Spleen (tissue), 11 donors: Measurements from ENCODE around the gene JDP2. TPM values are rescaled to one million over a fixed set of nuclear protein-coding genes. Genes with fewer than 3 reads are reported as not detected.

Experiments used
- DNase-seq: peaks from one replicate; pipeline ENCODE4 v3.0.0-alpha.2; 2020
- H3K27ac ChIP-seq, 8 donors: fragments of 200-600 bp; sonication (generic) in 7 of 8; 1 replicate in 4 of 8; 2 replicates in 4 of 8; pipeline versions ENCODE4 v1.5.0 to v1.8.0; 2016 to 2021; ENCODE audit warnings: inconsistent platforms in 4 of 8, mild to moderate bottlenecking in 4 of 8, moderate library complexity in 1 of 8
- H3K27me3 ChIP-seq, 7 donors: fragments of 200-600 bp; sonication (generic) in 6 of 7; replicated peaks in 1 of 7; 1 replicate in 4 of 7; 2 replicates in 3 of 7; pipeline versions ENCODE4 v1.5.0 to v1.8.0; 2016 to 2021; ENCODE audit warnings: inconsistent platforms in 3 of 7, mild to moderate bottlenecking in 1 of 7
- H3K36me3 ChIP-seq, 6 donors: fragments of 200-600 bp; sonication (generic) in 5 of 6; 1 replicate in 4 of 6; 2 replicates in 2 of 6; pipeline versions ENCODE4 v1.5.0 to v1.8.0; 2016 to 2021; ENCODE audit warnings: inconsistent platforms in 2 of 6
- H3K4me1 ChIP-seq, 6 donors: fragments of 200-600 bp; sonication (generic) in 5 of 6; 1 replicate in 3 of 6; 2 replicates in 3 of 6; pipeline versions ENCODE4 v1.5.0 to v1.8.0; 2016 to 2021; ENCODE audit warnings: inconsistent platforms in 3 of 6
- H3K4me3 ChIP-seq, 8 donors: fragments of 200-600 bp; sonication (generic) in 7 of 8; 1 replicate in 4 of 8; 2 replicates in 4 of 8; pipeline versions ENCODE4 v1.5.0 to v1.8.0; 2016 to 2021; ENCODE audit warnings: inconsistent platforms in 4 of 8, mild to moderate bottlenecking in 4 of 8, moderate library complexity in 2 of 8
- H3K9me3 ChIP-seq, 8 donors: fragments of 200-600 bp; sonication (generic) in 7 of 8; 1 replicate in 4 of 8; 2 replicates in 4 of 8; pipeline versions ENCODE4 v1.5.0 to v1.8.0; 2016 to 2021; ENCODE audit warnings: inconsistent platforms in 4 of 8
- CTCF ChIP-seq, 11 experiments: fragments of 200-600 bp in 7 of 11; fragments of 450-650 bp in 4 of 11; sonication (generic) in 4 of 11; IDR thresholded peaks in 8 of 11; conservative IDR thresholded peaks in 3 of 11; 1 replicate in 7 of 11; 2 replicates in 4 of 11; pipeline versions ENCODE4 v1.4.0 to v1.8.0; 2016 to 2021; ENCODE audit warnings: antibody characterized with exemption in 11 of 11, inconsistent platforms in 4 of 11, mild to moderate bottlenecking in 1 of 11
- POLR2A ChIP-seq, 3 donors: fragments of 450-650 bp; IDR thresholded peaks; one replicate each; pipeline ENCODE4 v1.5.1; 2017; ENCODE audit warnings: antibody characterized with exemption in 3 of 3, mild to moderate bottlenecking in 1 of 3
- POLR2AphosphoS5 ChIP-seq, 3 donors: sonication (generic); formaldehyde crosslinking; IDR thresholded peaks; one replicate each; pipeline ENCODE4 v1.5.1; 2017; ENCODE audit warnings: antibody characterized with exemption in 3 of 3
- WGBS, 5 donors: extraction: QIAGEN DNeasy Blood & Tissue Kit in 3 of 5; methylation state at CpG; one replicate each; pipeline versions ENCODE4 v1.1.5 to v1.1.7; 2013 to 2018; 5-methylcytosine and 5-hydroxymethylcytosine counted together
- intact Hi-C: fragments of 100-400 bp; cut with DNase I; formaldehyde crosslinking; loops from one replicate; pipeline ENCODE4 v1.15.0; 2023; ENCODE audit warnings: low total_unique reads
- polyA plus RNA-seq, 3 donors: library from polyadenylated mRNA; stranded (reverse); fragments of 200-250 nt; gene quantifications; one replicate each; pipeline ENCODE4 v1.2.1, GENCODE V29; 2013
- total RNA-seq, 7 donors: library from RNA; depleted of rRNA in 3 of 7; stranded (reverse); fragments of >200 nt in 3 of 7; fragmentation: NEBNext Ultra II Directional in 4 of 7; extraction: Animal tissue kit (Norgen Biotek cat#: 25700) in 4 of 7; gene quantifications; one replicate each; pipeline versions ENCODE4 v1.1.0 to v1.2.1, GENCODE V29; 2016 to 2021
- donor health status: healthy with polysubstance abuse.
- donor health status: DM: no; HTN: no; CAD: no; lungs with moderate emphysema.
- donor health status: DM: no; HTN: no; CAD: no.
- donor health status: Bipolar disorder and iron deficiency.
- donor health status: healthy.
- donor health status: DM: no; HTN: no; CAD: no.
- donor health status: DM: yes; HTN: yes; CAD: no.

The JDP2 gene
- total and polyA plus RNA-seq, 10 donors, result 18.2 to 144 (median 91.8) TPM

DNA sequence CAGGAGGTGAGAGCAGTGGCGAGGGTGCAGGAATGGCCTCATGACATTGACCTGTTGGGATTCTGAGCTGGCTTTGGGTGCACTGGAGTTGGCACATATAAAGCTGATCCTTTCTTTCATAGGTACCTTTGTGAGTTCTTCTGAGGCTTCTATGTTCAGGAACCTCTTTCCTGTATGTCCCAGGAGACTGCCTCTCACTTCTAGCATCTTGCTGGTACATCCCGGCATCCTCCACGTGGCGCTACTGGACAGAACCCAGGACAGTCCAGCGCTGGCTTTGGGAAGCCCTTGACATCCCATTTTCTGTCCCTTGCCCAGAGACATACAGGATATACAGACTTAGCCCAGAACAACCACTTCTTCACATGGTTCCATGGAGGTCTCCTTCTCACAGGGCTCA, 50.1 kb downstream of the JDP2 start:
- no peak overlapping the region for H3K4me3 ChIP-seq
- 80 to 100% (median 88%) methylated on average over 5 of the region's 5 CpGs for WGBS, 5 donors
- intact Hi-C loops, result no loop called here
- peaks cover 0 to 20% (median 10%) of the 10 kb centered on the region in 6 donors for H3K4me1 ChIP-seq
- no peaks in the 10 kb centered on the region for H3K27me3 ChIP-seq
- H3K9me3 ChIP-seq, result no peaks in the 10 kb centered on the region
- peaks cover 0 to 54% (median 14%) of the 10 kb centered on the region in 6 donors for H3K36me3 ChIP-seq
- H3K27ac ChIP-seq, result no peak overlapping the region
- no peak for DNase-seq
- TF ChIP-seq POLR2AphosphoS5 (IDR thresholded peaks at IDR 0.05) (no peak), CTCF (IDR thresholded peaks at IDR 0.05 in 8 of 11, conservative IDR thresholded peaks at IDR 0.05 in 3 of 11) (no peak), POLR2A (IDR thresholded peaks at IDR 0.05) (no peak)

- no peak overlapping the region for H3K4me3 ChIP-seq
- no peaks in the 10 kb centered on the region for H3K9me3 ChIP-seq
- no peaks in the 10 kb centered on the region for H3K27me3 ChIP-seq
- TF ChIP-seq CTCF (IDR thresholded peaks at IDR 0.05 in 8 of 11, conservative IDR thresholded peaks at IDR 0.05 in 3 of 11) (no peak), POLR2AphosphoS5 (IDR thresholded peaks at IDR 0.05) (peak in 2 of 3 donors; percentile 17 to 38)
- intact Hi-C loops, result loop anchor here (10.0 kb wide), 2 partner anchors 75 to 345 kb away; no protein-coding TSS in a partner anchor
- DNase-seq, result no peak
- peaks cover 0 to 20% (median 10%) of the 10 kb centered on the region in 6 donors for H3K4me1 ChIP-seq
- peaks cover 0 to 33% (median 8%) of the 10 kb centered on the region in 6 donors for H3K36me3 ChIP-seq
- H3K27ac ChIP-seq, result peak overlapping the region in 4 of 8 donors; percentile 7 to 41 (median 16)
- WGBS, 5 donors, result 40 to 69% (median 61%) methylated on average over 10 to 11 of the region's 11 CpGs
Measured at GRCh38 chr14:75479770-75480600, 52.2 kb downstream of the JDP2 start.

GRCh38 chr14:75482366-75482765, 54.5 kb downstream of the JDP2 start:
- DNase-seq, result no peak
- TF ChIP-seq CTCF (IDR thresholded peaks at IDR 0.05 in 8 of 11, conservative IDR thresholded peaks at IDR 0.05 in 3 of 11), result no peak
- Histone ChIP-seq H3K27ac (no peak overlapping the region), H3K4me1 (peaks cover 7 to 25% (median 19%) of the 10 kb centered on the region in 6 donors), H3K36me3 (peaks cover 0 to 9% (median 0%) of the 10 kb centered on the region in 6 donors), H3K4me3 (no peak overlapping the region), H3K9me3 (no peaks in the 10 kb centered on the region), H3K27me3 (no peaks in the 10 kb centered on the region)
- intact Hi-C loops, result loop anchor here (10.0 kb wide), 2 partner anchors 72 to 348 kb away; no protein-coding TSS in a partner anchor
- WGBS, 5 donors, result 92 to 97% (median 95%) methylated on average over 3 to 4 of the region's 4 CpGs

- Histone ChIP-seq H3K9me3 (no peaks in the 10 kb centered on the region), H3K27me3 (no peaks in the 10 kb centered on the region), H3K4me3 (no peak overlapping the region), H3K27ac (no peak overlapping the region), H3K36me3 (no peaks in the 10 kb centered on the region), H3K4me1 (peaks cover 8 to 37% (median 26%) of the 10 kb centered on the region in 6 donors)
- no peak for DNase-seq
- intact Hi-C loops, result loop anchor here (10.0 kb wide), 2 partner anchors 70 to 350 kb away; no protein-coding TSS in a partner anchor
- 56 to 84% (median 71%) methylated on average over 4 of the region's 4 CpGs for WGBS, 5 donors
- no peak for TF ChIP-seq POLR2A (IDR thresholded peaks at IDR 0.05)
- no peak for TF ChIP-seq CTCF (IDR thresholded peaks at IDR 0.05 in 8 of 11, conservative IDR thresholded peaks at IDR 0.05 in 3 of 11)
- TF ChIP-seq POLR2AphosphoS5 (IDR thresholded peaks at IDR 0.05), result no peak
Measured at GRCh38 chr14:75484711-75485429, 57.0 kb downstream of the JDP2 start.
